OCI-LY7 (cell line): ENCODE data around the gene TYK2.

ENCODE experiments used
- EZH2phosphoT487 ChIP-seq: fragments of 200-600 bp; sonication (generic); IDR thresholded peaks from 2 replicates; pipeline ENCODE4 v1.6.1; 2018; ENCODE audit warnings: low read depth, borderline replicate concordance, mild to moderate bottlenecking, mixed run types, antibody characterized with exemption, low read length, moderate library complexity, mixed read lengths
- TF ChIP-seq, protein P1 (sequence below): fragments of 200-600 bp; sonication (generic); conservative IDR thresholded peaks from 2 replicates; pipeline ENCODE4 v1.5.1; 2014; ENCODE audit warnings: mild to moderate bottlenecking, antibody characterized with exemption, low read length, moderate library complexity, mixed read lengths

DNA sequence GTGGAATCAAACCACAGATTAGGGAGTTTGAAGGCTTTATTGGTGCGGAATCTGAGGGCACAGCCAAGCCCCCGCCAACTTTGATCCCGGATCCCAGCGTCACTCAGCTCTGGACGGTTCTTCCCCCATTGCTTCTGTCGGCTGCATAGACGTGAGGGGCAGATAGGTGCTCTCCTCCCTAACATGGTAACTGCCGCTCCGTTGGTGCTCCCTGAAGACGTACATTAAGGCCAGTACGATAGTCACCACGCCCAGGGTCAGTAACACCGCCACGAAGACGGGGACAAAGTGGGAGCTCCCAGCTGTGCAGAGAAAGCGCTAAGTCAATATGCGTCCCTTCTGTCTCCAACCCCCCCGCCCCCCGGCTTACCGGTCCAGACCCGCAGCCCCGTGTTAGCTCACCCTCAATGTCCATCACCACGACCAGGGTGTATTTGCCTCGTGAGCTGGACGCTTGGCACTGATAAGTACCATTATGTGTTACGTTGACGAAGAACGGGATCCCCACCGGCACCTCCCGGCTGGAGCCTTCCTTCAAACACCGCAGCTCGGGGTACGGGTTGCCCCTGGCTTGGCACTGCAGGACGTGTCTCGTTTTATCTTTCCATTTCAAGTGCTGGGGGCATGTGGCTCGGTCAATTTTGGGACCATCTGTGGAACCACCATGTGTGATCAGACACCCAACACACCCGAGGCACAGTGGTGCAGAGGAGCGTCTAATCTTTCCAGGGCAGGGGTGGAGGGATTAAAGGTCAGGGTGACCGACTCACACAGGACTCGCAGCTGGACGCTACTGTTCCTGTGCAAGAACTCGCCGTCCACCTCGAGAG lies 46.4 kb downstream of the TYK2 start:
- TF ChIP-seq, protein P1, sequence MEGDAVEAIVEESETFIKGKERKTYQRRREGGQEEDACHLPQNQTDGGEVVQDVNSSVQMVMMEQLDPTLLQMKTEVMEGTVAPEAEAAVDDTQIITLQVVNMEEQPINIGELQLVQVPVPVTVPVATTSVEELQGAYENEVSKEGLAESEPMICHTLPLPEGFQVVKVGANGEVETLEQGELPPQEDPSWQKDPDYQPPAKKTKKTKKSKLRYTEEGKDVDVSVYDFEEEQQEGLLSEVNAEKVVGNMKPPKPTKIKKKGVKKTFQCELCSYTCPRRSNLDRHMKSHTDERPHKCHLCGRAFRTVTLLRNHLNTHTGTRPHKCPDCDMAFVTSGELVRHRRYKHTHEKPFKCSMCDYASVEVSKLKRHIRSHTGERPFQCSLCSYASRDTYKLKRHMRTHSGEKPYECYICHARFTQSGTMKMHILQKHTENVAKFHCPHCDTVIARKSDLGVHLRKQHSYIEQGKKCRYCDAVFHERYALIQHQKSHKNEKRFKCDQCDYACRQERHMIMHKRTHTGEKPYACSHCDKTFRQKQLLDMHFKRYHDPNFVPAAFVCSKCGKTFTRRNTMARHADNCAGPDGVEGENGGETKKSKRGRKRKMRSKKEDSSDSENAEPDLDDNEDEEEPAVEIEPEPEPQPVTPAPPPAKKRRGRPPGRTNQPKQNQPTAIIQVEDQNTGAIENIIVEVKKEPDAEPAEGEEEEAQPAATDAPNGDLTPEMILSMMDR = no peak
- TF ChIP-seq EZH2phosphoT487 = no peak
